22Rv1 (cell line): ENCODE results near the gene MEI4.

Experiments used
- ZFX ChIP-seq: fragments of 450-650 bp; IDR thresholded peaks from 2 replicates; pipeline ENCODE4 v1.6.1; 2017; ENCODE audit warnings: antibody characterized with exemption, borderline replicate concordance
- TF ChIP-seq, protein P1 (sequence below): fragments of 450-650 bp; IDR thresholded peaks from 2 replicates; pipeline ENCODE4 v1.5.1; 2017; ENCODE audit warnings: mild to moderate bottlenecking

- TF ChIP-seq, protein P1, sequence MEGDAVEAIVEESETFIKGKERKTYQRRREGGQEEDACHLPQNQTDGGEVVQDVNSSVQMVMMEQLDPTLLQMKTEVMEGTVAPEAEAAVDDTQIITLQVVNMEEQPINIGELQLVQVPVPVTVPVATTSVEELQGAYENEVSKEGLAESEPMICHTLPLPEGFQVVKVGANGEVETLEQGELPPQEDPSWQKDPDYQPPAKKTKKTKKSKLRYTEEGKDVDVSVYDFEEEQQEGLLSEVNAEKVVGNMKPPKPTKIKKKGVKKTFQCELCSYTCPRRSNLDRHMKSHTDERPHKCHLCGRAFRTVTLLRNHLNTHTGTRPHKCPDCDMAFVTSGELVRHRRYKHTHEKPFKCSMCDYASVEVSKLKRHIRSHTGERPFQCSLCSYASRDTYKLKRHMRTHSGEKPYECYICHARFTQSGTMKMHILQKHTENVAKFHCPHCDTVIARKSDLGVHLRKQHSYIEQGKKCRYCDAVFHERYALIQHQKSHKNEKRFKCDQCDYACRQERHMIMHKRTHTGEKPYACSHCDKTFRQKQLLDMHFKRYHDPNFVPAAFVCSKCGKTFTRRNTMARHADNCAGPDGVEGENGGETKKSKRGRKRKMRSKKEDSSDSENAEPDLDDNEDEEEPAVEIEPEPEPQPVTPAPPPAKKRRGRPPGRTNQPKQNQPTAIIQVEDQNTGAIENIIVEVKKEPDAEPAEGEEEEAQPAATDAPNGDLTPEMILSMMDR, result no peak
- TF ChIP-seq ZFX, result no peak
Observed at GRCh38 chr6:77762386-77762785, 109.5 kb downstream of the MEI4 start.
